NOMO-1 (cell line): ENCODE results near the gene MTARC2.

Experiments used
- DNase-seq, 2 experiments: peaks; one replicate each; lab custom pipeline; 2025; ENCODE audit not compliant: unreplicated experiment in 2 of 2; lab: John Stamatoyannopoulos, UW

MTARC2 gene

DNA sequence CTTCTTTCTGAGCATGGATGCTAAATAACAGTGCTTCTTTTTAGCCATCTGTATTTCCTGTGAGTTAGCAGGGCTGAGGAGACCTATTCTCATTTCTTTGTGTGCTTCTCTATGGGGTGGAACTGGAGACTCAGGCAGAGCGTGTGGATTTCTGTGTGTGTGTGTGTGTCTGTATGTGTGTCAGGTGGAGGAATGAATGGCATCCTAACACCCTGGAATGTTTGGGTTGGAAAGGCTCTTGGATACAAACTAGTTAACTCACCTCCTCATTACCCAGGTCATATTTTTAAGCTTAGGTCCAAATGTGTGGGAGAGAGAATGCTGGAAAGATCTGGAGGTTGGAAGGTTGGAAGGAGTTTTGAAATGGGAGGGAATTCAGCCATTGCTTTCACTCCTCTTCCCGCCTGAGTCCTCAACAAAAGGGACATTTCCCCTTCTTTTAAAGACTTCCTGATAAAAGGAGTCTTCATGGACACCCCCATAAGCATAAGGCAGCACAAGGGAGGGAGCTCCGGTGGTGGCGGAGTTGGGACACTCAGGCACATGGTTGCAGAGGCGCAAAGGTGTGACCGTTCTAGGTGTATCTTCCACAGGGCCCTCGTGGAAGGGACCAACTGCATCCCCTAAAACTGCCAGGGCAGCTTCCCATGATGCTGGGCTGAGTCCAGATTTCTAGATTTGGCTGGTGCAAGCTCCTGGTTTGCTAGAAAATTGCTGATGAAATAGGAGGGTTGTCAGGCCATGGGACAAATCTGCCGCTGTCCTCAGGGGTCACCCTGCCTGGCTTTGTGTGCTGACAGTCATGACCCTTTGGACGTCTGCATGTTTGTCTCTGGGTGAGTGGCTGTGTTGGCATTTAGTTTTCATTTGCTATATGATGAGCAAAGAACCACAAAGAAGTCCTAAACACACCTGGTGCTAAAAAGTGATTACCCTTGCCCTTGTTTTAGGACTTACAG, 76.2 kb downstream of the MTARC2 start:
- DNase-seq = no peak

DNA sequence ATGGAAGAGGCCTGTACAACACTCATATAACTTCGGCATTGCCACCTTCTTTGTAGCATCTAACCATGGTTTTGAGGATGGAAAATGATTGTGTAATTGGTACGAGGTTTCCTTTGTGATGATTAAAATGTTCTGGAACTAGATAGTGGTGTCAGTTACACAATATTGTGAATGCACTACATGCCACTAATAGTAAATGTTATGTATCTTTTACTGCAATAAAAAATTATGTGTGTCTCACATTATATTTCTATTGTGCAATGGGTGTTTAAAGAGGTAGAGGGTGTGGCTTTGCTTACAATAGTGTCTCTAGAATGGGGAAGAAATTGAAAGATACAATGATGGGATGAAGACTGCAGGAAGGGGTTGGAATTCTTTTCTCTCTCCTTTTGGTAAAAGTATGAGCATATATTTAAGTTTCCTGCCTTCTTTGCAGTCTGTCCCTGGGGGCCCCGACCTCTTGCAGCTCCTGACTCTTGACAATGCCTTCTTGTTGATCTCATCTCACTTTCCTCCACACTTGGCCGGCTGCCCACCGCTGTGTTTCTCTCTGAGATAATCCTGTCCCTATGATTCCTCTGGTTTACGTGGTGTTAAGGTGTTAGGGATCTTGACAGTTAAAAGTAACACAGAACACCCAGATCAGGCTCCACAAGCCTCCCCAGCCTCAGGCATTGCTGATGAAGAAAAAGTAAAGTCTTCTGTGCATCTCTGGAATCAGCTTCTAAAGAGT, 77.9 kb downstream of the MTARC2 start:
- no peak for DNase-seq

DNA sequence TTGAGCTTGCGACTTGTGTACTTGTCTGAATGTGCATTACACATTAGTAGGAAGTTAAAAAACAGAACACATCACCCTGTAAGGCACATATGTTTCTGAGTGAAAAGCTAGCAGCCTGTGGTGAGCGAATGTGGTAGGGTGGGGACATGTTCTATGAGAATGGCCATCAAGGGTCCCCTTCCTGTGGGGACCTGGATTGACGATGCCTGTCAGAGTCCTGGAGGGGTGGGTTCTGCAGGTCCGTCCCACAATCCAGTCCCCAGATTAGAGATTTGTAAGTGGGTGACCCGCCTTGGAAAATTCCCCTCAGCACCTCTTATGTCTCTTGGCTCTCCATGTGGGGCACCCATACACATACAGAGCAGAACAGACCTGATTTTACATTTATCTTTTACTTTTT, 78.6 kb downstream of the MTARC2 start:
- DNase-seq = no peak

GRCh38 chr1:220827445-220828178, 79.5 kb downstream of the MTARC2 start:
- no peak for DNase-seq

DNA sequence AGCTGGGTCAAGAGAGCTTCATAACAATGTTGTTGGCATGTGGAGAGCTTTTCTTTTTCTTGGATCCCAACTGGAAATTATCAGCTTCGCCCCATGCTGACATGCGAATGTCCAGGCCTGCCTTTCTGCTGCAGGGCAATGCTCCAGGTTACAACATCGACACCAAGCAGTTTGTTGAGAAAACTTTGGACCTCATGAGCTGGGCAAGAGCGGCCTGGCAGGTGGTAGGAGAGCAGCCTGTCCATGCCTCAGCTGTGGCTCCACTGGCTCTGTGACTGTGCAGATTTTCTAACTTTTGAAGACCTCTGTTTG, 80.0 kb downstream of the MTARC2 start:
- DNase-seq = no peak

- DNase-seq = no peak
Observed at GRCh38 chr1:220828950-220829586, 80.9 kb downstream of the MTARC2 start.

- DNase-seq = no peak
Observed at GRCh38 chr1:220833436-220833835, 85.3 kb downstream of the MTARC2 start.
